CD4-positive, alpha-beta T cell treated with Interleukin-17A for 4 hours (primary cell): ENCODE results near the gene FAM3C.
"Not testable (repeated sequence)": the region's sequence is repeated elsewhere in the genome, so short reads cannot be mapped to it uniquely, and the experiment has no call there.

Experiments
- DNase-seq: peaks from one replicate; pipeline ENCODE4 v3.0.0-alpha.2; 2020; ENCODE audit warnings: mixed read lengths

Gene FAM3C

DNA sequence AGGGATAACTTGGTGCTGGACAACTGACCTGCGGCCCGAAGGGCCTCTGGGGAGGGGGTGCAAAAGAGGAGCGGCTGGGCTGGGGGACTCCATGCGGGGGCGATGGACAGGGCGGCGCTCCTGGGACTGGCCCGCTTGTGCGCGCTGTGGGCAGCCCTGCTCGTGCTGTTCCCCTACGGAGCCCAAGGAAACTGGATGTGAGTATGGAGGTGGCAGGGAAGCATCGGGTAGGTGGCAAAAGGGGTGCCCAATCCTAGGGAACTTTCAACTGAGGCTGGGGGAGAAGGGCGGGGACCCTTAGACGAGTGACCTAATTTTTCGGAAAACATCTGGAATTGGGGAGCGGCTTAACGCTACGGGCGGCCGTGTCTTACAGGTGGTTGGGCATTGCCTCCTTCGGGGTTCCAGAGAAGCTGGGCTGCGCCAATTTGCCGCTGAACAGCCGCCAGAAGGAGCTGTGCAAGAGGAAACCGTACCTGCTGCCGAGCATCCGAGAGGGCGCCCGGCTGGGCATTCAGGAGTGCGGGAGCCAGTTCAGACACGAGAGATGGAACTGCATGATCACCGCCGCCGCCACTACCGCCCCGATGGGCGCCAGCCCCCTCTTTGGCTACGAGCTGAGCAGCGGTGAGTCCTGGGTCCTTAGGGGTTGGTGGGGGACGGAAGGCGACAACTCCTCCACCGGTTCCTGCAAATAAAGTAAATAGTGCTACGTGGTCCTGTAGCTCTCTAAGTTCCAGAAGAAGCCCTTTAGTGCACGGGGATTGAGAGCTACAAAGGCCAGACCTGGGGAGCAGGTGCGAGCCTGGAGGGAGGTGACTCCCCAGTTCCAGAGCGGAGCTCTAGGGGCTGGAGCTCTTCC lies 66.7 kb downstream of the FAM3C start:
- DNase-seq: no peak

DNA sequence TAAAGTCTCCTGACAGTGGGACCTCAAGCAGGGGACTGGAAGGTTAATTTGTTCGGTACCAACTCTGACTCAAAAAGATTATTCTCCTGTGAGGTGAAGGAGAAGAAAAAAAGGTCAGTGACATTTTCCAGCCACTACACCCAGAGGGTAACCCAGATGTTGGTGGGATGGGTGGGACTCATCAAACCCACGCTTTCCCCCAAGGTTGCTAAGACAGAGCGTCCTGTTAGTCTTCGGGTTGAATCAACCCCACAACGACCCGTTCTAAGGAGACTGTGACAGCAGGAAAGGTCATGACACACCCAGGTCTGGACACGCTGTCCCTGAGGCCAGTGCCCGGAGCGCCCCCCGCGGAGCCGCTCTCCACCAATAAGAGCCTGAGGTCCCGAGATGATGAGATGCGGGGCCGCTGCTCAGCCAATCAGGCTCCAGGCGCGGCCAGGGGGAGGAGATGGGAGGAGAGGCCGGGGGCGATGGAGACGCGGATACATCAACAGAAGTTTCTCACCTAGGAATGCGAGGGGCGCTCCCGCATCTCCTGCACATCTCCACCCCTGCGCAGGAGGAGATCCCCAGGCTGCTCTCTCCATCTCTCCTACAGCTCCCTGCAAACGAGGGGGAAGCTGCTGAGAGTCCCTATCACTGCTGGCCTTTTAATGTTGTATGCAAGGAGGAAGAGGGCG lies 67.5 kb downstream of the FAM3C start, which contains the start of gene WNT16:
TSS of gene WNT16 (plus strand) at position 493 of the 683 bp plus-strand sequence. CDS start 293 bp downstream, outside the sequence.
- DNase-seq: no peak

- DNase-seq: no peak
Observed at GRCh38 chr7:121327671-121328070, 68.4 kb downstream of the FAM3C start.

GRCh38 chr7:121323515-121324302 lies 72.4 kb downstream of the FAM3C start:
- DNase-seq: no peak

GRCh38 chr7:121322460-121322859 lies 73.6 kb downstream of the FAM3C start:
- DNase-seq: no peak

GRCh38 chr7:121315170-121315569 lies 80.9 kb downstream of the FAM3C start:
- not testable (repeated sequence) for DNase-seq

GRCh38 chr7:121313793-121314676 lies 82.1 kb downstream of the FAM3C start:
- no peak for DNase-seq

GRCh38 chr7:121313220-121313792 lies 82.8 kb downstream of the FAM3C start:
- DNase-seq: no peak

GRCh38 chr7:121307021-121307574 lies 89.0 kb downstream of the FAM3C start:
- DNase-seq: no peak

DNA sequence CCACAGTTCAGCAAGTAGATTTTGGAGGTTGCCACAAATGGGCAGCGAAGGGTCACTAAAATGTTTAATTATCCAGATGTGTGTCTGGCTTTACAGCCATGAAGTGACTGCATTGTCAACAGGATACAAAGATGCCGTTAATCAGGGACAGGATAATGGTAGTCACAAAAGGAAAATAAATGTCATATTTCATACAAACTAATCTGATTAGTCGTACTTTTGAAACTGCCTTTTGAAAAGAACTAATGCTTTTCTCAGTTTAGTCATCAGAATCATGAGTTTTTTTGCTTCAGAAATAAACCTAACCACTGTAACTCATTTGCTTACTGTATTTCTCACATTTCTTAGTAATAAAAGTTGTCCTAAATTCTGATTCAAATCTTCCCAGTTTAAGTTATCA lies 89.5 kb downstream of the FAM3C start:
- no peak for DNase-seq

DNA sequence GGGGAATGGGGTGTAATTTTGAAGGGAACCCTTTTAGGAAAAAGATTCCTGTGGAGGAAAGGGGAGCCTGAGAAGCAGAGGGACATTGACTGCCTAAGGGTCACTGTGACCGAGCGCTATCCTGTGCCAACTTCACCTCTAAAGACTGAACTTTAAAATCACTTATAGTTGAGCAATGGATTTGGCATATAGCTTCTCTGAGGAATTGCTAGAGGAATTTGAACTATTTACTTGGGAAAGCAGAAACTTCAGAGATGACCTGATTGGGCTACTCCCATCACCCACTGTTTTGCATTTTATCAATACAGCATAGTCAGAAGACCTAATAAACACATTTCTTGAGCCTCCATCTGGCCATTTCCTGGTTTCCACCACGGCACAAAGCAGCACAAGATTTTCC lies 91.0 kb downstream of the FAM3C start:
- no peak for DNase-seq

DNA sequence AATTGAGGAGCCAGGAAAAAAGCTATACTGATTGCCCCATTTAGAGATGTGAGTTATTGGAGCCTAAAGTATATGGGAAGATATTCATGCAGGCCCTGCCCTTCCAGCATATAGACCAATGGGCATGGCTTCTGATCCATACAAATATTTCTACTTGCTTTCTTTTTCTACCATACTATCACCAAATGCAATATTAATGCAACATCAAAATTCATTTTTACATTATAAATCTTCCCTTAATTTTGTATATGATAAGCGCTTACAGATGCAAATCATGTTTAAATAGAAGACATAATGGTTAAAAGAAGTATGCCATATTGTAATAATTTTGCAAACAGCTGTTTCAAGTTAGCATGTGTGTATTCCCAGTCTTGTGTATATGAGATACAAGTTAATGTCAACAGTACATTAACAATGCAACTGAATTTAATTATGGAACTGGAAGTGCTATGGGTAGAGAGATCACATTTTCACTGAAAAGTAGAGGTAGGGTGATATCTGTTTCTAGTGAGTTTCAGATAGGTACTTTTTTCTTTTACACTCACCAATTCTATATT lies 91.9 kb downstream of the FAM3C start:
- no peak for DNase-seq

DNA sequence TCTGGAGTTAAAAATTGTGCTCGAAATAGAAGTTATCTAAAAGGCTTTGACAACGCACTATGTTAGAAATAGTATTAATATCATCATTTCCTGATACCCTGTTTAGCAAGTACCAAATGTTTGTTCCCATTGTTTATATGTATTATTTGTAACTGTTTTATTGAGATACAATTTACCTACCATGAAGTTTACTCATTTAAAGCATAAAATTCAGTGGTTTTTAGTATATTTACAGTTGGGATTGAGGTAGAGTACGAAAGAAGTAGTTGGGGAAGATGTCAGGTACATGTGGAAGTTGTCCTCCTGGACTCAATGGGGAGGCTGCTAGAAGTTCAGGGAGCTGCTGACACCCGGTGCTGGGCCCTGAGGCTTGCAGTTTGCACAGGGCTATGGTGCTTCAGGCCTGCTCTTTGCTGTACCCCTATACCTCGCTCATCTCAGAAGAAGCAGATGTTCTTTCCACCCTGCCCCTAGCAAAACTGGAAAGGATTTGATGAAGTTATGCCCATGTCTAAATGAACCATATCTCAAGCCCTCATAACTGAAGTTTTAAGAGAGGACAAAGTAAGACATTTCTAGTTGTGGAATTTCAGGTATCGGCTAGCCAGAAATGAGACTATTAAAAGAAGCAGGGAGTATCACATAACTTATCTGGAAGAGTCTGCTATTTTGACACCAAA lies 92.5 kb downstream of the FAM3C start:
- no peak for DNase-seq

DNA sequence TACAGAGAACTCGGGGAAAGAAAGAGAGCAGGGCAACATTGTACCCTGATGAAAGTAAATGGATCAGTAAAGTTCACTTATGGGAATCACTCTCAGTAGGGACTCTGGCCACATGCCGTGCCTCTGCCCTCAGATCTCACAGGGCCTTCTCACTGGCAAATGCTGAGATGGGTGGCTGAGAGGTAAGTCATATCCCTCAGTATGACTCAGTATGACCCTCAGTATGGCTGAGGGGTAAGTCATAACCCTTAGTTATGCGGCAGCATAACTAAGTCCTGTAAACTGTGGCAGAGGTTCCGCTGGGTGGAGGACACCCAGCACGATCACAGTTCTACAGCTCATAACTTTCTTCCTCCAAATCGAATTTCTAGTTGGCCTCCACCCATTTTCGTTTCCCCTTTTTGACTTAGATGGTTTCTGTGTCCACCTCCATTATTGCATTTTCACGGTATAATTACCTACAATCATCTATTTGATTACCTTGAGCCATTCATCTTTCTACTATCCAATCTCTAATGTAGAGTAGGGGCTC lies 93.8 kb downstream of the FAM3C start:
- no peak for DNase-seq

GRCh38 chr7:121301446-121302213 lies 94.5 kb downstream of the FAM3C start:
- DNase-seq: no peak

GRCh38 chr7:121300685-121301420 lies 95.3 kb downstream of the FAM3C start:
- no peak for DNase-seq
